ENCODE results near the gene KRTAP13-4. TPM values are rescaled to one million over a fixed set of nuclear protein-coding genes. Genes with fewer than 3 reads are reported as not detected.
A peak's percentile ranks its signal among the peaks of the same experiment; 100 is the strongest.

Gene KRTAP13-4
- total and polyA plus RNA-seq, 4 donors = not detected

GRCh38 chr21:30468900-30469714 lies 39.1 kb downstream of the KRTAP13-4 start:
- no peak overlapping the region for H3K27ac ChIP-seq (ENCODE audit: low read depth in 1 of 2, low read length in 2 of 2)
- ATAC-seq (ENCODE audit: low FRiP score) (no peak), DNase-seq (no peak)
- no peaks in the 10 kb centered on the region for H3K27me3 ChIP-seq (ENCODE audit: control insufficient read depth in 1 of 2, insufficient read depth in 2 of 2, low read length in 1 of 2)
- no peaks in the 10 kb centered on the region for H3K36me3 ChIP-seq (ENCODE audit: control insufficient read depth in 1 of 2, insufficient read depth in 2 of 2, low read length in 1 of 2)
- no peaks in the 10 kb centered on the region for H3K9me3 ChIP-seq (ENCODE audit: control insufficient read depth, low read length)
- WGBS, 2 donors = 80 to 83% methylated on average over 6 of the region's 6 CpGs
- no peaks in the 10 kb centered on the region for H3K4me1 ChIP-seq (ENCODE audit: control insufficient read depth in 1 of 2, insufficient read depth in 2 of 2, low read length in 2 of 2)
- H3K4me3 ChIP-seq (ENCODE audit: low read length in 2 of 2) = no peak overlapping the region
- intact Hi-C loops (cut with DNase I) = no loop called here

- WGBS, 2 donors = 16 to 19% methylated on average over 3 of the region's 3 CpGs
- no peaks in the 10 kb centered on the region for H3K4me1 ChIP-seq (ENCODE audit: control insufficient read depth in 1 of 2, insufficient read depth in 2 of 2, low read length in 2 of 2)
- H3K9me3 ChIP-seq (ENCODE audit: control insufficient read depth, low read length) = no peaks in the 10 kb centered on the region
- H3K27me3 ChIP-seq (ENCODE audit: control insufficient read depth in 1 of 2, insufficient read depth in 2 of 2, low read length in 1 of 2) = no peaks in the 10 kb centered on the region
- intact Hi-C loops (cut with DNase I) = no loop called here
- ATAC-seq (ENCODE audit: low FRiP score) (no peak), DNase-seq (no peak)
- no peak overlapping the region for H3K27ac ChIP-seq (ENCODE audit: low read depth in 1 of 2, low read length in 2 of 2)
- H3K4me3 ChIP-seq (ENCODE audit: low read length in 2 of 2) = no peak overlapping the region
- H3K36me3 ChIP-seq (ENCODE audit: control insufficient read depth in 1 of 2, insufficient read depth in 2 of 2, low read length in 1 of 2) = no peaks in the 10 kb centered on the region
Measured at GRCh38 chr21:30478004-30478403, 48.0 kb downstream of the KRTAP13-4 start.

- Histone ChIP-seq H3K9me3 (ENCODE audit: control insufficient read depth, low read length) (no peaks in the 10 kb centered on the region), H3K36me3 (ENCODE audit: control insufficient read depth in 1 of 2, insufficient read depth in 2 of 2, low read length in 1 of 2) (no peaks in the 10 kb centered on the region), H3K27me3 (ENCODE audit: control insufficient read depth in 1 of 2, insufficient read depth in 2 of 2, low read length in 1 of 2) (no peaks in the 10 kb centered on the region), H3K4me3 (ENCODE audit: low read length in 2 of 2) (no peak overlapping the region), H3K4me1 (ENCODE audit: control insufficient read depth in 1 of 2, insufficient read depth in 2 of 2, low read length in 2 of 2) (no peaks in the 10 kb centered on the region), H3K27ac (ENCODE audit: low read depth in 1 of 2, low read length in 2 of 2) (no peak overlapping the region)
- 19 to 29% methylated on average over 4 of the region's 4 CpGs for WGBS, 2 donors
- no peak for DNase-seq
- intact Hi-C loops (cut with DNase I) = no loop called here
- ATAC-seq (ENCODE audit: low FRiP score) = no peak
Measured at GRCh38 chr21:30479259-30479658, 49.2 kb downstream of the KRTAP13-4 start.

GRCh38 chr21:30480145-30480544 lies 50.1 kb downstream of the KRTAP13-4 start, which contains the start of gene KRTAP19-1:
KRTAP19-1 (minus strand) TSS chr21:30480367; CDS start chr21:30480317, 50 bp downstream.
- DNase-seq (peak in 1 of 2 donors; percentile 28), ATAC-seq (ENCODE audit: low FRiP score) (no peak)
- H3K27ac ChIP-seq (ENCODE audit: low read depth in 1 of 2, low read length in 2 of 2) = no peak within 1 kb of the TSS
- no peaks in the 10 kb centered on the region for H3K4me1 ChIP-seq (ENCODE audit: control insufficient read depth in 1 of 2, insufficient read depth in 2 of 2, low read length in 2 of 2)
- 93 to 94% methylated on average over 7 of the region's 7 CpGs for WGBS, 2 donors
- H3K9me3 ChIP-seq (ENCODE audit: control insufficient read depth, low read length) = no peaks in the 10 kb centered on the region
- no peaks in the 10 kb centered on the region for H3K27me3 ChIP-seq (ENCODE audit: control insufficient read depth in 1 of 2, insufficient read depth in 2 of 2, low read length in 1 of 2)
- intact Hi-C loops (cut with DNase I) = no loop called here
- H3K36me3 ChIP-seq (ENCODE audit: control insufficient read depth in 1 of 2, insufficient read depth in 2 of 2, low read length in 1 of 2) = no peaks in the 10 kb centered on the region
- no peak within 1 kb of the TSS for H3K4me3 ChIP-seq (ENCODE audit: low read length in 2 of 2)

Other genes with a start within 250 kb of the KRTAP13-4 start
- not detected for gene CLDN8, start 214.1 kb upstream of the KRTAP13-4 start, total RNA-seq
- gene CLDN8, start 214.1 kb upstream of the KRTAP13-4 start, polyA plus RNA-seq = under 1 TPM in 1 of 2 donors, not detected in 1; 0.23 TPM
- not detected for gene KRTAP24-1, start 147.3 kb upstream of the KRTAP13-4 start, total RNA-seq
- gene KRTAP24-1, start 147.3 kb upstream of the KRTAP13-4 start, polyA plus RNA-seq = not detected
- not detected for gene KRTAP25-1, start 140.7 kb upstream of the KRTAP13-4 start, total RNA-seq
- not detected for gene KRTAP25-1, start 140.7 kb upstream of the KRTAP13-4 start, polyA plus RNA-seq
- gene KRTAP26-1, start 109.9 kb upstream of the KRTAP13-4 start, total RNA-seq = not detected
- gene KRTAP26-1, start 109.9 kb upstream of the KRTAP13-4 start, polyA plus RNA-seq = not detected
- not detected for gene KRTAP27-1, start 92.5 kb upstream of the KRTAP13-4 start, total RNA-seq
- not detected for gene KRTAP27-1, start 92.5 kb upstream of the KRTAP13-4 start, polyA plus RNA-seq
- not detected for gene KRTAP23-1, start 81.6 kb upstream of the KRTAP13-4 start, total RNA-seq
- not detected for gene KRTAP23-1, start 81.6 kb upstream of the KRTAP13-4 start, polyA plus RNA-seq
- not detected for gene KRTAP13-2, start 57.9 kb upstream of the KRTAP13-4 start, total RNA-seq
- gene KRTAP13-2, start 57.9 kb upstream of the KRTAP13-4 start, polyA plus RNA-seq = not detected
- gene KRTAP13-1, start 34.2 kb upstream of the KRTAP13-4 start, total RNA-seq = not detected
- gene KRTAP13-1, start 34.2 kb upstream of the KRTAP13-4 start, polyA plus RNA-seq = not detected
- not detected for gene KRTAP13-3, start 4.3 kb upstream of the KRTAP13-4 start, total RNA-seq
- not detected for gene KRTAP13-3, start 4.3 kb upstream of the KRTAP13-4 start, polyA plus RNA-seq
- not detected for gene KRTAP15-1, start 10.1 kb downstream of the KRTAP13-4 start, total RNA-seq
- gene KRTAP15-1, start 10.1 kb downstream of the KRTAP13-4 start, polyA plus RNA-seq = not detected
- gene KRTAP19-1, start 50.1 kb downstream of the KRTAP13-4 start, total RNA-seq = not detected
- not detected for gene KRTAP19-1, start 50.1 kb downstream of the KRTAP13-4 start, polyA plus RNA-seq
- gene KRTAP19-2, start 57.2 kb downstream of the KRTAP13-4 start, total RNA-seq = not detected
- gene KRTAP19-2, start 57.2 kb downstream of the KRTAP13-4 start, polyA plus RNA-seq = not detected
- not detected for gene KRTAP19-3, start 61.8 kb downstream of the KRTAP13-4 start, total RNA-seq
- not detected for gene KRTAP19-3, start 61.8 kb downstream of the KRTAP13-4 start, polyA plus RNA-seq
- gene KRTAP19-4, start 66.9 kb downstream of the KRTAP13-4 start, total RNA-seq = not detected
- gene KRTAP19-4, start 66.9 kb downstream of the KRTAP13-4 start, polyA plus RNA-seq = not detected
- not detected for gene KRTAP19-5, start 71.9 kb downstream of the KRTAP13-4 start, total RNA-seq
- gene KRTAP19-5, start 71.9 kb downstream of the KRTAP13-4 start, polyA plus RNA-seq = not detected
- not detected for gene KRTAP19-6, start 111.6 kb downstream of the KRTAP13-4 start, total RNA-seq
- gene KRTAP19-6, start 111.6 kb downstream of the KRTAP13-4 start, polyA plus RNA-seq = not detected
- not detected for gene KRTAP19-7, start 131.1 kb downstream of the KRTAP13-4 start, total RNA-seq
- gene KRTAP19-7, start 131.1 kb downstream of the KRTAP13-4 start, polyA plus RNA-seq = not detected
- gene KRTAP22-2, start 160.2 kb downstream of the KRTAP13-4 start, total RNA-seq = not detected
- not detected for gene KRTAP22-2, start 160.2 kb downstream of the KRTAP13-4 start, polyA plus RNA-seq
- gene KRTAP6-3, start 162.2 kb downstream of the KRTAP13-4 start, total RNA-seq = not detected
- not detected for gene KRTAP6-3, start 162.2 kb downstream of the KRTAP13-4 start, polyA plus RNA-seq
- not detected for gene KRTAP6-2, start 168.7 kb downstream of the KRTAP13-4 start, total RNA-seq
- not detected for gene KRTAP6-2, start 168.7 kb downstream of the KRTAP13-4 start, polyA plus RNA-seq
- not detected for gene KRTAP22-1, start 170.9 kb downstream of the KRTAP13-4 start, total RNA-seq
- not detected for gene KRTAP22-1, start 170.9 kb downstream of the KRTAP13-4 start, polyA plus RNA-seq
- not detected for gene KRTAP6-1, start 183.7 kb downstream of the KRTAP13-4 start, total RNA-seq
- gene KRTAP6-1, start 183.7 kb downstream of the KRTAP13-4 start, polyA plus RNA-seq = not detected
- gene KRTAP20-1, start 186.2 kb downstream of the KRTAP13-4 start, total RNA-seq = not detected
- not detected for gene KRTAP20-1, start 186.2 kb downstream of the KRTAP13-4 start, polyA plus RNA-seq
- not detected for gene KRTAP20-4, start 190.4 kb downstream of the KRTAP13-4 start, total RNA-seq
- not detected for gene KRTAP20-4, start 190.4 kb downstream of the KRTAP13-4 start, polyA plus RNA-seq
- gene KRTAP20-2, start 205.0 kb downstream of the KRTAP13-4 start, total RNA-seq = not detected
- not detected for gene KRTAP20-2, start 205.0 kb downstream of the KRTAP13-4 start, polyA plus RNA-seq
- not detected for gene KRTAP20-3, start 212.6 kb downstream of the KRTAP13-4 start, total RNA-seq
- not detected for gene KRTAP20-3, start 212.6 kb downstream of the KRTAP13-4 start, polyA plus RNA-seq